Skeletal muscle satellite cell (primary cell): ENCODE data around the gene HDAC9.
A peak's percentile ranks its signal among the peaks of the same experiment; 100 is the strongest.

Experiments
- H3K27me3 ChIP-seq: 2 replicates; pipeline ENCODE4 v1.7.0; 2013; ENCODE audit warnings: low read length; ENCODE audit not compliant: control insufficient read depth, insufficient read depth
- H3K36me3 ChIP-seq: 2 replicates; pipeline ENCODE4 v1.7.0; 2013; ENCODE audit warnings: mild to moderate bottlenecking, control low read depth, low read length; ENCODE audit not compliant: insufficient read depth
- H3K4me1 ChIP-seq: 2 replicates; pipeline ENCODE4 v1.7.0; 2013; ENCODE audit warnings: low read length; ENCODE audit not compliant: control insufficient read depth, insufficient read depth
- H3K4me2 ChIP-seq: 2 replicates; pipeline ENCODE4 v1.7.0; 2013; ENCODE audit warnings: mild to moderate bottlenecking, low read length
- H3K4me3 ChIP-seq: 2 replicates; pipeline ENCODE4 v1.7.0; 2013; ENCODE audit warnings: low read length
- H3K9ac ChIP-seq: 2 replicates; pipeline ENCODE4 v1.7.0; 2013; ENCODE audit warnings: mild to moderate bottlenecking, low read depth, low read length, moderate library complexity
- H3K9me3 ChIP-seq: replicated peaks from 2 replicates; pipeline ENCODE4 v1.7.0; 2013; ENCODE audit warnings: mild to moderate bottlenecking, control low read depth, low read length

HDAC9 gene

GRCh38 chr7:18866359-18867036, 370.9 kb downstream of the HDAC9 start:
- Histone ChIP-seq H3K4me1 (peaks cover 19% of the 10 kb centered on the region), H3K4me3 (peak overlapping the region; percentile 32), H3K4me2 (peak overlapping the region; percentile 35), H3K9me3 (no peaks in the 10 kb centered on the region), H3K36me3 (no peaks in the 10 kb centered on the region), H3K27me3 (no peaks in the 10 kb centered on the region), H3K9ac (peak overlapping the region; percentile 30)

GRCh38 chr7:18872344-18872743, 376.8 kb downstream of the HDAC9 start:
- Histone ChIP-seq H3K27me3 (no peaks in the 10 kb centered on the region), H3K36me3 (no peaks in the 10 kb centered on the region), H3K4me3 (no peak overlapping the region), H3K4me1 (peaks cover 2% of the 10 kb centered on the region), H3K9me3 (no peaks in the 10 kb centered on the region), H3K4me2 (no peak overlapping the region), H3K9ac (no peak overlapping the region)

GRCh38 chr7:18873734-18874336, 378.3 kb downstream of the HDAC9 start:
- no peak overlapping the region for H3K4me3 ChIP-seq
- H3K4me1 ChIP-seq: no peaks in the 10 kb centered on the region
- no peak overlapping the region for H3K9ac ChIP-seq
- H3K27me3 ChIP-seq: no peaks in the 10 kb centered on the region
- H3K36me3 ChIP-seq: no peaks in the 10 kb centered on the region
- H3K4me2 ChIP-seq: no peak overlapping the region
- H3K9me3 ChIP-seq: no peaks in the 10 kb centered on the region

GRCh38 chr7:18874880-18875279, 379.3 kb downstream of the HDAC9 start:
- H3K4me1 ChIP-seq: no peaks in the 10 kb centered on the region
- H3K27me3 ChIP-seq: no peaks in the 10 kb centered on the region
- H3K36me3 ChIP-seq: no peaks in the 10 kb centered on the region
- no peak overlapping the region for H3K4me2 ChIP-seq
- H3K9ac ChIP-seq: no peak overlapping the region
- no peaks in the 10 kb centered on the region for H3K9me3 ChIP-seq
- H3K4me3 ChIP-seq: no peak overlapping the region

GRCh38 chr7:18877874-18878273, 382.3 kb downstream of the HDAC9 start:
- Histone ChIP-seq H3K4me2 (no peak overlapping the region), H3K36me3 (no peaks in the 10 kb centered on the region), H3K4me3 (no peak overlapping the region), H3K27me3 (no peaks in the 10 kb centered on the region), H3K9me3 (no peaks in the 10 kb centered on the region), H3K4me1 (no peaks in the 10 kb centered on the region), H3K9ac (no peak overlapping the region)

DNA sequence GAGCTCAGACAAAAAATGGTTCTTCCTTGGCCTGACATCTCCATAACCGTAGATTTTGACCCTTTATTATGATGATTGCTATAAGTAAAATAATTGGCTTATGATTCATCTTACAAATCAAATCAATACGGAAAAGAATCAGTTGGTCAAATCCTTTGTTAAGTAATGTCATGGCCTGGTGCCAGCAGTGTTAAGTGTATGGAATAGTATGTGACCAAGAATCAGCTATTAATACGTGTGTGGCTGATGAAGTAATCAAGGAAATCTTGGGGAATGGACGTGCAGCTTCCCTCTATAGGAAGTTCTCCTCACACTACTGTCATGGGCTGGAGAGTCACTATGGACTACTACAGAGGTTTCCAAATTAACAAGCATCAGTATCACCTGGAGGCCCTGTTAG, 391.3 kb downstream of the HDAC9 start:
- no peak overlapping the region for H3K9ac ChIP-seq
- no peak overlapping the region for H3K4me3 ChIP-seq
- H3K36me3 ChIP-seq: no peaks in the 10 kb centered on the region
- H3K4me1 ChIP-seq: peaks cover 13% of the 10 kb centered on the region
- no peaks in the 10 kb centered on the region for H3K9me3 ChIP-seq
- H3K27me3 ChIP-seq: no peaks in the 10 kb centered on the region
- no peak overlapping the region for H3K4me2 ChIP-seq

- no peak overlapping the region for H3K4me2 ChIP-seq
- H3K9ac ChIP-seq: no peak overlapping the region
- H3K36me3 ChIP-seq: no peaks in the 10 kb centered on the region
These were observed 393.9 kb downstream of the HDAC9 start for GRCh38 chr7:18889436-18889835.

DNA sequence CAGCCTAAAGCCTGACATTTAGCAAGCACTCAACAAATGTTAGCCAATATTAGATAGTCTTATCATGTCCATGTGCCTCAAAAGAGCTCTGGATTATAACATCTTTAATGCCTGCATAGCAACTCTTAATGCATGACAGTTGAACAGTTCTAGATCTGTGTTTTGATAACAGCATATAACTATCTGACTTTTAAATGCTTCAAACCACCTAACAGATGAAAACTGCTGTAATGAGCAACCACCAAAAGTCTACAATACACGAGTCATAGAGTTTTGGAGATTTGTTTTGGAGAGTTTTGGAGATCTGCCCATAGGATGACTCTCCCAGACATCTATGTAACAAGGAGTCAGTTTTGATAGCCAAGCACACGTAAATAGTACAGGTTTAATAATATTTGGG, 394.6 kb downstream of the HDAC9 start:
- no peak overlapping the region for H3K9ac ChIP-seq
- no peak overlapping the region for H3K4me3 ChIP-seq
- no peaks in the 10 kb centered on the region for H3K36me3 ChIP-seq
- peak overlapping the region; percentile 1 for H3K4me2 ChIP-seq
- H3K9me3 ChIP-seq: no peaks in the 10 kb centered on the region
- peaks cover 19% of the 10 kb centered on the region for H3K4me1 ChIP-seq
- no peaks in the 10 kb centered on the region for H3K27me3 ChIP-seq

More at GRCh38 chr7:18889436-18889835, 393.9 kb downstream of the HDAC9 start:
- Histone ChIP-seq H3K9me3 (no peaks in the 10 kb centered on the region), H3K27me3 (no peaks in the 10 kb centered on the region), H3K4me1 (peaks cover 13% of the 10 kb centered on the region), H3K4me3 (no peak overlapping the region)

- H3K36me3 ChIP-seq: no peaks in the 10 kb centered on the region
- no peak overlapping the region for H3K9ac ChIP-seq
- peaks cover 26% of the 10 kb centered on the region for H3K4me1 ChIP-seq
- H3K4me3 ChIP-seq: no peak overlapping the region
- H3K9me3 ChIP-seq: no peaks in the 10 kb centered on the region
- H3K27me3 ChIP-seq: no peaks in the 10 kb centered on the region
- H3K4me2 ChIP-seq: no peak overlapping the region
These were observed 395.5 kb downstream of the HDAC9 start for GRCh38 chr7:18890885-18891621.

- Histone ChIP-seq H3K9me3 (no peaks in the 10 kb centered on the region), H3K27me3 (no peaks in the 10 kb centered on the region), H3K4me3 (no peak overlapping the region), H3K4me2 (no peak overlapping the region), H3K9ac (no peak overlapping the region), H3K4me1 (peaks cover 34% of the 10 kb centered on the region), H3K36me3 (no peaks in the 10 kb centered on the region)
These were observed 397.6 kb downstream of the HDAC9 start for GRCh38 chr7:18893156-18893555.

- H3K9ac ChIP-seq: no peak overlapping the region
- H3K4me3 ChIP-seq: no peak overlapping the region
- no peaks in the 10 kb centered on the region for H3K36me3 ChIP-seq
- no peaks in the 10 kb centered on the region for H3K9me3 ChIP-seq
- H3K4me2 ChIP-seq: no peak overlapping the region
- no peaks in the 10 kb centered on the region for H3K27me3 ChIP-seq
- peaks cover 34% of the 10 kb centered on the region for H3K4me1 ChIP-seq
These were observed 398.6 kb downstream of the HDAC9 start for GRCh38 chr7:18894155-18894554.
